Right cardiac atrium (tissue), 5 donors: ENCODE results near the gene AP3S2. TPM values are rescaled to one million over a fixed set of nuclear protein-coding genes. Genes with fewer than 3 reads are reported as not detected.
"Not testable (repeated sequence)": the region's sequence is repeated elsewhere in the genome, so short reads cannot be mapped to it uniquely, and the experiment has no call there.

Source experiments
- ATAC-seq, 2 donors: fragments of 200-7000 bp; cut with Tn5 transposase; one replicate each; pipeline versions ENCODE4 v1.8.0 to v1.9.1; 2020; ENCODE audit warnings: moderate library complexity in 2 of 2, mild to moderate bottlenecking in 1 of 2
- DNase-seq, 3 donors: peaks; one replicate each; pipeline ENCODE4 v3.0.0-alpha.2; 2020
- H3K27ac ChIP-seq: one replicate; pipeline ENCODE4 v1.5.1; 2013; ENCODE audit warnings: mild to moderate bottlenecking, low read length, control low read depth, moderate library complexity
- H3K27me3 ChIP-seq: one replicate; pipeline ENCODE4 v1.6.1; 2013; ENCODE audit not compliant: control insufficient read depth, insufficient read depth
- H3K4me1 ChIP-seq: one replicate; pipeline ENCODE4 v1.6.1; 2013; ENCODE audit warnings: low read length; ENCODE audit not compliant: control insufficient read depth, insufficient read depth
- H3K4me3 ChIP-seq: one replicate; pipeline ENCODE4 v1.5.1; 2013; ENCODE audit warnings: low read length, control low read depth
- H3K9me3 ChIP-seq: one replicate; pipeline ENCODE4 v1.6.1; 2013; ENCODE audit warnings: low read length; ENCODE audit not compliant: control insufficient read depth
- WGBS: extraction: QIAGEN DNeasy Blood & Tissue Kit; methylation state at CpG from one replicate; pipeline ENCODE4 v1.1.7; 2013; 5-methylcytosine and 5-hydroxymethylcytosine counted together
- intact Hi-C, 4 donors: fragments of 100-400 bp; cut with DNase I; formaldehyde crosslinking; loops; one replicate each; pipeline versions ENCODE4 v1.11.0 to v1.14.0; 2022 to 2023
- polyA plus RNA-seq: library from polyadenylated mRNA; stranded (reverse); fragments of 200-250 nt; gene quantifications from one replicate; pipeline ENCODE4 v1.2.3, GENCODE V29; 2013
- total RNA-seq, 4 donors: library from RNA; stranded (reverse); fragmentation: NEBNext Ultra II Directional; extraction: Animal tissue kit (Norgen Biotek cat#: 25700); gene quantifications; one replicate each; pipeline ENCODE4 v1.2.1, GENCODE V29; 2021
- donor health status: healthy with polysubstance abuse.
- donor health status: DM: no; HTN: yes; CAD: no.
- donor health status: DM: no; HTN: no; CAD: no.
- donor health status: DM: no; HTN: yes; CAD: no; lungs with severe emphysema.
- donor health status: DM: yes; HTN: yes; CAD: no.

The AP3S2 gene
- total and polyA plus RNA-seq, 5 donors, result 28.8 to 42.6 (median 40.2) TPM

DNA sequence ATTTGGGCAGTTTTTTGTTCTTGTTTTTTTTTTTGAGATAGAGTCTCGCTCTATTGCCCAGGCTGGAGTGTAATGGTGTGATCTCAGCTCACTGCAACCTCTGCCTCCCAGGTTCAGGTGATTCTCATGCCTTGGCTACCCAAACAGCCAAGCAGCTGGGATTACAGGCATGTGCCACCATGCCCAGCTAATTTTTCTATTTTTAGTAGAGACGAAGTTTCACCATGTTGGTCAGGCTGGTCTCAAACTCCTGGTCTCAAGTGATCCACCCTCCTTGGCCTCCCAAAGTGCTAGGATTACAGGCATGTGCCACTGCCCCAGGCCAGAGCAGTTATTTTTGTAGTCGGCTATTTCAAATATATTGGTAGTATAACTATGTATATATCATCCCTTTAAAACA lies 8.6 kb downstream of the AP3S2 start:
- WGBS, result 80% methylated on average over 3 of the region's 3 CpGs
- H3K4me1 ChIP-seq, H3K27me3 ChIP-seq, ATAC-seq, H3K27ac ChIP-seq, H3K4me3 ChIP-seq, DNase-seq, intact Hi-C loops, H3K9me3 ChIP-seq: not testable (repeated sequence)

GRCh38 chr15:89883518-89883917 lies 10.3 kb downstream of the AP3S2 start:
- Histone ChIP-seq H3K27ac (no peak overlapping the region), H3K4me1 (no peaks in the 10 kb centered on the region), H3K9me3 (no peaks in the 10 kb centered on the region), H3K27me3 (no peaks in the 10 kb centered on the region), H3K4me3 (no peak overlapping the region)
- no peak for ATAC-seq
- 96% methylated on average over 1 of the region's 1 CpG for WGBS
- no peak for DNase-seq
- intact Hi-C loops, result no loop called here

- no peak for ATAC-seq
- Histone ChIP-seq H3K27ac (no peak overlapping the region), H3K9me3 (no peaks in the 10 kb centered on the region), H3K27me3 (no peaks in the 10 kb centered on the region), H3K4me3 (no peak overlapping the region), H3K4me1 (no peaks in the 10 kb centered on the region)
- intact Hi-C loops, result no loop called here
- no peak for DNase-seq
- WGBS, result 64% methylated on average over 1 of the region's 1 CpG
Observed at GRCh38 chr15:89880727-89881126, 13.1 kb downstream of the AP3S2 start.

- intact Hi-C loops, result loop anchor here in 2 of 4 donors (5.0 kb wide), 1 partner anchor 116 kb away; no protein-coding TSS in a partner anchor
- 80% methylated on average over 3 of the region's 3 CpGs for WGBS
- Histone ChIP-seq H3K4me3 (no peak overlapping the region), H3K4me1 (no peaks in the 10 kb centered on the region), H3K27me3 (no peaks in the 10 kb centered on the region), H3K27ac (no peak overlapping the region), H3K9me3 (no peaks in the 10 kb centered on the region)
- ATAC-seq, result no peak
- DNase-seq, result no peak
Observed at GRCh38 chr15:89878323-89878722, 15.5 kb downstream of the AP3S2 start.

- 69% methylated on average over 2 of the region's 2 CpGs for WGBS
- ATAC-seq, result no peak
- intact Hi-C loops, result loop anchor here in 2 of 4 donors (5.0 kb wide), 1 partner anchor 115 kb away; no protein-coding TSS in a partner anchor
- Histone ChIP-seq H3K27ac (no peak overlapping the region), H3K4me1 (no peaks in the 10 kb centered on the region), H3K27me3 (no peaks in the 10 kb centered on the region), H3K9me3 (no peaks in the 10 kb centered on the region), H3K4me3 (no peak overlapping the region)
- no peak for DNase-seq
Observed at GRCh38 chr15:89877083-89877425, 16.7 kb downstream of the AP3S2 start.

- H3K27me3 ChIP-seq, result no peaks in the 10 kb centered on the region
- H3K4me1 ChIP-seq, result no peaks in the 10 kb centered on the region
- 81% methylated on average over 4 of the region's 4 CpGs for WGBS
- H3K27ac ChIP-seq, result no peak overlapping the region
- no peak overlapping the region for H3K4me3 ChIP-seq
- no peaks in the 10 kb centered on the region for H3K9me3 ChIP-seq
- intact Hi-C loops, result loop anchor here in 2 of 4 donors (5.0 kb wide), 1 partner anchor 114 kb away; no protein-coding TSS in a partner anchor
- DNase-seq (no peak), ATAC-seq (no peak)
Observed at GRCh38 chr15:89876396-89877082, 17.3 kb downstream of the AP3S2 start.

GRCh38 chr15:89875741-89876140 lies 18.1 kb downstream of the AP3S2 start:
- Histone ChIP-seq H3K4me1 (no peaks in the 10 kb centered on the region), H3K4me3 (no peak overlapping the region), H3K27ac (no peak overlapping the region), H3K27me3 (no peaks in the 10 kb centered on the region), H3K9me3 (no peaks in the 10 kb centered on the region)
- intact Hi-C loops, result loop anchor here in 3 of 4 donors (2.0 to 5.0 kb wide), 2 partner anchors 113 to 115 kb away; no protein-coding TSS in a partner anchor
- DNase-seq, result no peak
- WGBS, result 95% methylated on average over 6 of the region's 6 CpGs
- no peak for ATAC-seq

DNA sequence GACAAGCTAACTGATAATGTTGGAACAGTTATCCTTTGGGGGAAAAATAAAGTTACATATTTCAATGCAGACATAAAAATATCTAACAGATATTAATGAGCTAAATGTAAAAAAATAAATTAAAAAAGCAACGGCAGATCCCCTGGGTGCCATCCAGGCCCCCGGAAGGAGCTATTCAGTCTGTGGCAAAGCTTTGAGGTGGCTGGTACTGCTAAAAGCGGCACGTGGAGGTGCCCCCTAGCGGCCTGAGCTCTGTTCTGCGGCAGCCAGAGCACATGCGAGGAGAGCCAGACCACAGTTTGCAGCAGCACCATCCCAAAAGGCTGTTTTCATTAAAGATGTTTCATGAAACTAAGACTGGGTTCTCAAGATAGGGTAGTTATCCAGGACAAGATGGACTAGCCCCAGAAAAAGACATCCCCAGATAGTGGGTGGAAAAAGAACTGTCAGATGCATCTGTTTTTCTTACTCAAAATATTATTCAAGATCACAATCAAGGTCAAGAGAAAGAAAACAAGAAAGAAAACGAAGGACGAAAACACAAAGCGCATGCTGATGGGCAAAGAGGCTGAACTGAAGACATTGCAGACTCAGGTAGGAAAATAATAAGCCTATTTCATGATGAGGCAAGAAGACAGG lies 18.7 kb downstream of the AP3S2 start:
- peak; percentile 91 to 94 for ATAC-seq
- no peak overlapping the region for H3K4me3 ChIP-seq
- H3K27me3 ChIP-seq, result no peaks in the 10 kb centered on the region
- no peaks in the 10 kb centered on the region for H3K9me3 ChIP-seq
- H3K4me1 ChIP-seq, result no peaks in the 10 kb centered on the region
- DNase-seq, result peak; percentile 83 to 94 (median 90)
- H3K27ac ChIP-seq, result no peak overlapping the region
- WGBS, result 28% methylated on average over 10 of the region's 10 CpGs
- intact Hi-C loops, result loop anchor here (2.0 to 5.0 kb wide), 2 partner anchors 113 to 114 kb away; no protein-coding TSS in a partner anchor

- no peaks in the 10 kb centered on the region for H3K27me3 ChIP-seq
- H3K4me1 ChIP-seq, result no peaks in the 10 kb centered on the region
- no peak overlapping the region for H3K4me3 ChIP-seq
- no peak for ATAC-seq
- no peak for DNase-seq
- intact Hi-C loops, result loop anchor here in 1 of 4 donors (5.0 kb wide), 1 partner anchor 108 kb away; no protein-coding TSS in a partner anchor
- H3K9me3 ChIP-seq, result no peaks in the 10 kb centered on the region
- no peak overlapping the region for H3K27ac ChIP-seq
- 93% methylated on average over 4 of the region's 4 CpGs for WGBS
Observed at GRCh38 chr15:89870688-89871288, 23.0 kb downstream of the AP3S2 start.

DNA sequence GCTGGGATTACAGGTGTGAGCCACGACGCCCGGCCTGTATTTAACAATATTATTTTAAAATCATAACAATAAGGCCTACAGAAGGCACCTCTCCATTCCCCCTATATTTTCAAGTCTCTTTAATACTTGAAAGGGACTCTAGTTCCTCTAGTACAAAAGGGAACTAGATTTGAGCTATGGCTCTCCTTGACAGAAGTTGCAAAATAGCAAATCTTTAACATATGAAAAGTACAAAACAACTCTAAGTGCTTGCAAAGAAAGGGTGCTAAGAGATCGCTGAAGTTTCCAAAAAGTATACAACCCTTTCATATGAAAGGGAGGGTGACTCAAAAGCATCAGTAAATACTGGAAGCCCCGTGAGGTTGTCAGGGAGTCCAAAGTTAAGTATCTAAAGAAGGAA lies 23.8 kb downstream of the AP3S2 start:
- Histone ChIP-seq H3K27me3 (no peaks in the 10 kb centered on the region), H3K4me3 (no peak overlapping the region), H3K27ac (no peak overlapping the region), H3K9me3 (no peaks in the 10 kb centered on the region), H3K4me1 (no peaks in the 10 kb centered on the region)
- intact Hi-C loops, result loop anchor here in 1 of 4 donors (5.0 kb wide), 1 partner anchor 108 kb away; no protein-coding TSS in a partner anchor
- no peak for DNase-seq
- WGBS, result 93% methylated on average over 5 of the region's 5 CpGs
- no peak for ATAC-seq

DNA sequence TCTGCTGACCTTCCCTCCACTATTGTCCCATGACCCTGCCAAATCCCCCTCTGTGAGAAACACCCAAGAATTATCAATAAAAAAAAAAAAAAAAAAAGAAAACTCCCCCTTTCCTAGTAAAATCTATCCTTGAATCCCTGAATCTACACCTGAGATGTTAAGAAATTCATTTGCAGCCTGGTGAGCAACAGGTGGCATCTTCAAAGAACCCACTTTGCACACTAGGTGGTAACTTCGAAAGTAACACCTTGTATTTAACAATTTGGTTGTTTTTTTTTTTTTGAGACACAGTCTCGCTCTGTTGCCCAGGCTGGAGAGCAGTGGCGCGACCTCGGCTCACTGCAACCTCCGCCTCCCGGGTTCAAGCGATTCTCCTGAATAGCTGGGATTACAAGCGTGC lies 24.3 kb downstream of the AP3S2 start:
- H3K4me1 ChIP-seq, H3K27me3 ChIP-seq, intact Hi-C loops, DNase-seq, H3K4me3 ChIP-seq, ATAC-seq, H3K27ac ChIP-seq, H3K9me3 ChIP-seq: not testable (repeated sequence)
- WGBS, result 98% methylated on average over 9 of the region's 9 CpGs
